Body of pancreas (tissue), 4 donors: ENCODE data around the gene TARS3.
A peak's percentile ranks its signal among the peaks of the same experiment; 100 is the strongest.

Source experiments
- CTCF ChIP-seq, 7 experiments: fragments of 450-650 bp in 4 of 7; fragments of 200-600 bp in 3 of 7; sonication (generic) in 3 of 7; IDR thresholded peaks; one replicate each; pipeline ENCODE4 v1.5.1; 2016 to 2019; ENCODE audit warnings: antibody characterized with exemption in 7 of 7
- POLR2A ChIP-seq, 3 donors: fragments of 450-650 bp; IDR thresholded peaks; one replicate each; pipeline ENCODE4 v1.6.1; 2016; ENCODE audit warnings: antibody characterized with exemption in 3 of 3, mild to moderate bottlenecking in 2 of 3

GRCh38 chr15:101723874-101724674 is at the start of gene TARS3:
- peak in 5 of 7 experiments; percentile 13 to 41 (median 28) for TF ChIP-seq CTCF (IDR thresholded peaks at IDR 0.05)
- TF ChIP-seq POLR2A (IDR thresholded peaks at IDR 0.05) = peak; percentile 88 to 97 (median 93)
